Kidney epithelial cell (primary cell): ENCODE results near the gene KIAA0825. TPM values are rescaled to one million over a fixed set of nuclear protein-coding genes. Genes with fewer than 3 reads are reported as not detected.

Experiments used
- DNase-seq: peaks from one replicate; pipeline ENCODE4 v3.0.0-alpha.2; 2010; ENCODE audit warnings: low read depth
- H3K27me3 ChIP-seq: 2 replicates; pipeline ENCODE4 v1.6.0; 2011; ENCODE audit warnings: low read length; ENCODE audit not compliant: control insufficient read depth, insufficient read depth
- H3K36me3 ChIP-seq: 2 replicates; pipeline ENCODE4 v1.5.1; 2011; ENCODE audit warnings: low read length; ENCODE audit not compliant: control insufficient read depth, insufficient read depth
- H3K4me3 ChIP-seq: 2 replicates; pipeline ENCODE4 v1.5.1; 2011; ENCODE audit warnings: low read depth, mild to moderate bottlenecking, control low read depth, low read length
- total RNA-seq: library from RNA; depleted of rRNA; stranded (reverse); fragments of >200 nt; gene quantifications from 2 replicates; pipeline ENCODE4 v1.2.3, GENCODE V29; 2015
- TF ChIP-seq, protein P1 (sequence below): IDR thresholded peaks from 2 replicates; pipeline ENCODE4 v1.5.1; 2011; ENCODE audit warnings: mild to moderate bottlenecking, moderate library complexity, low read length, control low read depth, inconsistent platforms; ENCODE audit not compliant: insufficient read depth, poor library complexity, severe bottlenecking

KIAA0825 gene
- total RNA-seq, 1 donor from 2014 or later, result 2.7 TPM

DNA sequence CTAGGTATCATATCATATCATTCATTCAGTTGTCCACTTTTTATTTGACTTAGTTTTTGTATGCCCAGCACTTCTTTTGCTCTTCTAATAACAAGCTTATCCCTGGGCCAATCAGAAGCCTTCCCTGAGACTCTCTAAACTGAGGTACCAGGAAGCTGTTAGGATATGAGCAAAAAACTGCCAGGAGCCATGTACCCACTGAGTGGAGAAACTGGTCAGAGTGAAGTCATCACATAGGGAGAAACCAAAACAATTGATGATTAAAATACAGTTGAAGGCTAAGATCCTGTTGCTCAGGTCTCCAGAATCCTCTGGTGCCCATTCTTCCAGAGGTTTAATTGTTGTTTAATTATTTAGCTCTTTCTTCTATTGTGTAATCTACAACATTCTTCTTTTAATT is 120.2 kb downstream of the KIAA0825 start:
- Histone ChIP-seq H3K4me3 (no peak overlapping the region), H3K27me3 (no peaks in the 10 kb centered on the region), H3K36me3 (no peaks in the 10 kb centered on the region)
- DNase-seq, result no peak
- TF ChIP-seq, protein P1, sequence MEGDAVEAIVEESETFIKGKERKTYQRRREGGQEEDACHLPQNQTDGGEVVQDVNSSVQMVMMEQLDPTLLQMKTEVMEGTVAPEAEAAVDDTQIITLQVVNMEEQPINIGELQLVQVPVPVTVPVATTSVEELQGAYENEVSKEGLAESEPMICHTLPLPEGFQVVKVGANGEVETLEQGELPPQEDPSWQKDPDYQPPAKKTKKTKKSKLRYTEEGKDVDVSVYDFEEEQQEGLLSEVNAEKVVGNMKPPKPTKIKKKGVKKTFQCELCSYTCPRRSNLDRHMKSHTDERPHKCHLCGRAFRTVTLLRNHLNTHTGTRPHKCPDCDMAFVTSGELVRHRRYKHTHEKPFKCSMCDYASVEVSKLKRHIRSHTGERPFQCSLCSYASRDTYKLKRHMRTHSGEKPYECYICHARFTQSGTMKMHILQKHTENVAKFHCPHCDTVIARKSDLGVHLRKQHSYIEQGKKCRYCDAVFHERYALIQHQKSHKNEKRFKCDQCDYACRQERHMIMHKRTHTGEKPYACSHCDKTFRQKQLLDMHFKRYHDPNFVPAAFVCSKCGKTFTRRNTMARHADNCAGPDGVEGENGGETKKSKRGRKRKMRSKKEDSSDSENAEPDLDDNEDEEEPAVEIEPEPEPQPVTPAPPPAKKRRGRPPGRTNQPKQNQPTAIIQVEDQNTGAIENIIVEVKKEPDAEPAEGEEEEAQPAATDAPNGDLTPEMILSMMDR, result no peak

DNA sequence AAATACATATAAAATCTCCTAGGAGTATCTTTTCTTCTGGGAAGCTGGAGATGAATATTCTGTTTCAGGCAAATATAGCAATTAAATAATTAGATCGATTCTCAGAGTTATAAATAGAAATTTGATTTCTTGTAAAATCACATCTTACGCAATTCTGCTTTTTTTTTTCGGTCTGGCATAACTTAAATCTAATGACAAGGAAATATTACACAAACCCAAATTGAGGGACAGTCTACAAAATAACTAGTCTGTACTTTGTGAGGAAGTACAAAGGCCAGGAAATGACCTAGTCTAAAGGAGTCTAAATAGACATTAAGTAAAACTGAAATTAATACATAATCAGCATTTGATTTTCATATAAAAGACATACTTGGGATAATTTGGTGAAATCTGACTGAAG is 133.3 kb downstream of the KIAA0825 start:
- Histone ChIP-seq H3K4me3 (no peak overlapping the region), H3K27me3 (no peaks in the 10 kb centered on the region), H3K36me3 (no peaks in the 10 kb centered on the region)
- TF ChIP-seq, protein P1, result no peak
- DNase-seq, result no peak

DNA sequence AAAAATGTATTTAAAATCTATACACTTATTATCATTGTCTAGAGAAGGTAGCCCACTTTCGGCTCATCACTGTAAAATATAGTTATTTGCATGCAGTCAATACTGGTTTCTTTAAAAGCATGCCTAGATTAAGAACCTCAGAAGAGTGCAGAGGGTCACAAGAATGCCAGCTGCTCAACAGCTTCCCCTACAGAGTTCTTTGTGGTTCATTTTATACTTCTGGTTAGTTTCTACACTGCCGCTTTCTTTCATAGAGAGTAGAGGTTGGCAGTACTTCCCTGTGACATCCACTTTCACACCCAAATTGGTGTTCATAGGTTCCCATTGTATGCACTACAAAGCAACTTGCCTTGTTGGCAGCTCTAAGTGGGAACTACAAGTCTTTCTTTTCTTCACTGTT is 137.3 kb downstream of the KIAA0825 start:
- no peak overlapping the region for H3K4me3 ChIP-seq
- H3K27me3 ChIP-seq, result no peaks in the 10 kb centered on the region
- DNase-seq, result no peak
- TF ChIP-seq, protein P1, result no peak
- no peaks in the 10 kb centered on the region for H3K36me3 ChIP-seq

GRCh38 chr5:94480486-94480885 is 137.9 kb downstream of the KIAA0825 start:
- no peak for DNase-seq
- Histone ChIP-seq H3K36me3 (no peaks in the 10 kb centered on the region), H3K27me3 (no peaks in the 10 kb centered on the region), H3K4me3 (no peak overlapping the region)
- TF ChIP-seq, protein P1, result no peak

- Histone ChIP-seq H3K4me3 (no peak overlapping the region), H3K27me3 (no peaks in the 10 kb centered on the region), H3K36me3 (no peaks in the 10 kb centered on the region)
- no peak for DNase-seq
- TF ChIP-seq, protein P1, result no peak
These were observed 144.5 kb downstream of the KIAA0825 start for GRCh38 chr5:94473936-94474335.

DNA sequence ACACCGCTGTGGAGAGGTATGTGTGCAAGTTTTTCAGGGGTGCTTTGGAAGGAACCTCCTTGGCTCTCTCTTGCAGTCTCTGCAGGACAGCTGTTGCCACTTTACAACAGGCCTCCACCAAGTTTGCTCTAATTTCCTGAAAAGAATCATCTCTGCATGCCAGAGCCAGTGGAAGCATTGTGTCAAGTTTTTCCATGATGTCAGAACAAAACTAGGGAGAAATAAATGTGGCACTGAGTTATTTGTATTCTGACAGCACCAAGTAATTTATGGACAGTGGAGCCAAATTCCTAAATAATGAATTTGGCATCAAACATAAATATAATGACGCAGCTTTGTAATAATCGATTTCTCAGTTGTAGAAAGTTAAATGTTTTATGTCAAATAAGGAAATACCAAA is 146.9 kb downstream of the KIAA0825 start:
- H3K36me3 ChIP-seq, result no peaks in the 10 kb centered on the region
- no peak overlapping the region for H3K4me3 ChIP-seq
- TF ChIP-seq, protein P1, result no peak
- DNase-seq, result no peak
- no peaks in the 10 kb centered on the region for H3K27me3 ChIP-seq
